Peyer's patch (tissue), 4 donors: ENCODE results near the gene RDH16.

Experiments
- POLR2A ChIP-seq, 2 donors: fragments of 450-650 bp; IDR thresholded peaks; one replicate each; pipeline ENCODE4 v1.5.1; 2017; ENCODE audit warnings: antibody characterized with exemption in 2 of 2, mild to moderate bottlenecking in 2 of 2, moderate library complexity in 2 of 2
- TF ChIP-seq, protein P1 (sequence below), 6 experiments: fragments of 450-650 bp in 4 of 6; fragments of 200-600 bp in 2 of 6; sonication (generic) in 1 of 6; IDR thresholded peaks; one replicate each; pipeline ENCODE4 v1.5.1; 2017 to 2019; ENCODE audit warnings: antibody characterized with exemption in 6 of 6, mild to moderate bottlenecking in 3 of 6, moderate library complexity in 1 of 6

DNA sequence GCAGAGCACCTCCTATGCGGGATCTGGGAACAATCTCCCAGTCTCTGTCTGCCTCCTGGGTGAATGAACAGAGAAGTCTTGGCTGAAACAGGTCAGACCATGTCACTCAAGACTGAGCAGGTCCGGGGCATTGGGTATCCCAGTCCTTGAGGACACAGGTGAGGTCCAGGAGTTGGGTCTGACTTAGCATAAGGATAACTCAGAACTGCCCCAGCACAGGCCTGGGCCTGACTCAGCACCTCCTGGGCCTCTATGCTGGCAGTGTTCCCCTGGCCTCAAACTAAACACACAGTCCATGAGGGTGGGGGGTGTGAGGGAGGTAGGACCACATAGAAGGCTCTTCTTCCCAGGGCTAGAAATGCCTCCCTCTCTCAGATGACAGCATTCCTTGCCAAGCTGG lies 21.7 kb downstream of the RDH16 start:
- TF ChIP-seq, protein P1, sequence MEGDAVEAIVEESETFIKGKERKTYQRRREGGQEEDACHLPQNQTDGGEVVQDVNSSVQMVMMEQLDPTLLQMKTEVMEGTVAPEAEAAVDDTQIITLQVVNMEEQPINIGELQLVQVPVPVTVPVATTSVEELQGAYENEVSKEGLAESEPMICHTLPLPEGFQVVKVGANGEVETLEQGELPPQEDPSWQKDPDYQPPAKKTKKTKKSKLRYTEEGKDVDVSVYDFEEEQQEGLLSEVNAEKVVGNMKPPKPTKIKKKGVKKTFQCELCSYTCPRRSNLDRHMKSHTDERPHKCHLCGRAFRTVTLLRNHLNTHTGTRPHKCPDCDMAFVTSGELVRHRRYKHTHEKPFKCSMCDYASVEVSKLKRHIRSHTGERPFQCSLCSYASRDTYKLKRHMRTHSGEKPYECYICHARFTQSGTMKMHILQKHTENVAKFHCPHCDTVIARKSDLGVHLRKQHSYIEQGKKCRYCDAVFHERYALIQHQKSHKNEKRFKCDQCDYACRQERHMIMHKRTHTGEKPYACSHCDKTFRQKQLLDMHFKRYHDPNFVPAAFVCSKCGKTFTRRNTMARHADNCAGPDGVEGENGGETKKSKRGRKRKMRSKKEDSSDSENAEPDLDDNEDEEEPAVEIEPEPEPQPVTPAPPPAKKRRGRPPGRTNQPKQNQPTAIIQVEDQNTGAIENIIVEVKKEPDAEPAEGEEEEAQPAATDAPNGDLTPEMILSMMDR (IDR thresholded peaks at IDR 0.05) = no peak
- TF ChIP-seq POLR2A (IDR thresholded peaks at IDR 0.05) = no peak
